ENCODE measurements around the gene COPE.
A peak's percentile ranks its signal among the peaks of the same experiment; 100 is the strongest.

COPE gene

GRCh38 chr19:18859676-18860301 is 59.4 kb downstream of the COPE start:
- H3K4me3 Mint-ChIP-seq = no peak overlapping the region
- ATAC-seq (replicated peaks) (no peak), DNase-seq (no peak)
- peaks cover 7 to 9% of the 10 kb centered on the region in 2 donors for H3K4me1 Mint-ChIP-seq (ENCODE audit: low read depth in 2 of 2)
- no peaks in the 10 kb centered on the region for H3K27me3 Mint-ChIP-seq
- H3K9me3 Mint-ChIP-seq = no peaks in the 10 kb centered on the region
- H3K27ac Mint-ChIP-seq = no peak overlapping the region
- peaks cover 94% of the 10 kb centered on the region for H3K36me3 Mint-ChIP-seq (ENCODE audit: insufficient read depth)

GRCh38 chr19:18858906-18859646 is 60.1 kb downstream of the COPE start:
- no peak overlapping the region for H3K4me3 Mint-ChIP-seq
- no peak overlapping the region for H3K27ac Mint-ChIP-seq
- no peak for ATAC-seq (replicated peaks)
- H3K36me3 Mint-ChIP-seq (ENCODE audit: insufficient read depth) = peaks cover 92% of the 10 kb centered on the region
- no peaks in the 10 kb centered on the region for H3K9me3 Mint-ChIP-seq
- DNase-seq = no peak
- no peaks in the 10 kb centered on the region for H3K27me3 Mint-ChIP-seq
- peaks cover 7 to 9% of the 10 kb centered on the region in 2 donors for H3K4me1 Mint-ChIP-seq (ENCODE audit: low read depth in 2 of 2)

- ATAC-seq (replicated peaks) (no peak), DNase-seq (no peak)
- Mint-ChIP-seq H3K4me1 (ENCODE audit: low read depth in 2 of 2) (peaks cover 7 to 9% of the 10 kb centered on the region in 2 donors), H3K27ac (no peak overlapping the region), H3K27me3 (no peaks in the 10 kb centered on the region), H3K4me3 (no peak overlapping the region), H3K9me3 (no peaks in the 10 kb centered on the region), H3K36me3 (ENCODE audit: insufficient read depth) (peaks cover 91% of the 10 kb centered on the region)
These were observed 62.0 kb downstream of the COPE start for GRCh38 chr19:18857223-18857622.

- H3K27ac Mint-ChIP-seq = peak overlapping the region in 1 of 2 donors; percentile 51
- no peaks in the 10 kb centered on the region for H3K27me3 Mint-ChIP-seq
- DNase-seq (no peak), ATAC-seq (replicated peaks) (no peak)
- peaks cover 7 to 9% of the 10 kb centered on the region in 2 donors for H3K4me1 Mint-ChIP-seq (ENCODE audit: low read depth in 2 of 2)
- no peak overlapping the region for H3K4me3 Mint-ChIP-seq
- H3K36me3 Mint-ChIP-seq (ENCODE audit: insufficient read depth) = peaks cover 91% of the 10 kb centered on the region
- H3K9me3 Mint-ChIP-seq = no peaks in the 10 kb centered on the region
These were observed 62.6 kb downstream of the COPE start for GRCh38 chr19:18856385-18857126.

GRCh38 chr19:18855647-18856384 is 63.4 kb downstream of the COPE start:
- ATAC-seq (replicated peaks) (no peak), DNase-seq (no peak)
- peaks cover 91% of the 10 kb centered on the region for H3K36me3 Mint-ChIP-seq (ENCODE audit: insufficient read depth)
- H3K9me3 Mint-ChIP-seq = no peaks in the 10 kb centered on the region
- H3K27me3 Mint-ChIP-seq = no peaks in the 10 kb centered on the region
- peaks cover 1 to 4% of the 10 kb centered on the region in 2 donors for H3K4me1 Mint-ChIP-seq (ENCODE audit: low read depth in 2 of 2)
- peak overlapping the region in 1 of 2 donors; percentile 51 for H3K27ac Mint-ChIP-seq
- peak overlapping the region in 1 of 2 donors; percentile 33 for H3K4me3 Mint-ChIP-seq

- no peaks in the 10 kb centered on the region for H3K9me3 Mint-ChIP-seq
- no peak for ATAC-seq (replicated peaks)
- H3K4me3 Mint-ChIP-seq = peak overlapping the region in 1 of 2 donors; percentile 33
- no peak for DNase-seq
- H3K4me1 Mint-ChIP-seq (ENCODE audit: low read depth in 2 of 2) = peaks cover 3 to 7% of the 10 kb centered on the region in 2 donors
- H3K27ac Mint-ChIP-seq = peak overlapping the region in 1 of 2 donors; percentile 15
- H3K36me3 Mint-ChIP-seq (ENCODE audit: insufficient read depth) = peaks cover 91% of the 10 kb centered on the region
- no peaks in the 10 kb centered on the region for H3K27me3 Mint-ChIP-seq
These were observed 64.2 kb downstream of the COPE start for GRCh38 chr19:18854982-18855381.

- no peaks in the 10 kb centered on the region for H3K27me3 Mint-ChIP-seq
- ATAC-seq (replicated peaks) (no peak), DNase-seq (no peak)
- peak overlapping the region in 1 of 2 donors; percentile 57 for H3K27ac Mint-ChIP-seq
- H3K36me3 Mint-ChIP-seq (ENCODE audit: insufficient read depth) = peaks cover 87% of the 10 kb centered on the region
- no peak overlapping the region for H3K4me3 Mint-ChIP-seq
- H3K9me3 Mint-ChIP-seq = no peaks in the 10 kb centered on the region
- peaks cover 14 to 16% of the 10 kb centered on the region in 2 donors for H3K4me1 Mint-ChIP-seq (ENCODE audit: low read depth in 2 of 2)
These were observed 65.3 kb downstream of the COPE start for GRCh38 chr19:18853755-18854427.

- ATAC-seq (replicated peaks) (no peak), DNase-seq (no peak)
- Mint-ChIP-seq H3K36me3 (ENCODE audit: insufficient read depth) (peaks cover 86% of the 10 kb centered on the region), H3K4me1 (ENCODE audit: low read depth in 2 of 2) (peaks cover 16 to 20% of the 10 kb centered on the region in 2 donors), H3K4me3 (no peak overlapping the region), H3K27me3 (no peaks in the 10 kb centered on the region), H3K9me3 (no peaks in the 10 kb centered on the region), H3K27ac (peak overlapping the region in 1 of 2 donors; percentile 57)
These were observed 66.5 kb downstream of the COPE start for GRCh38 chr19:18852648-18853047.

- peaks cover 85% of the 10 kb centered on the region for H3K36me3 Mint-ChIP-seq (ENCODE audit: insufficient read depth)
- no peak for ATAC-seq (replicated peaks)
- peak overlapping the region in 1 of 2 donors; percentile 90 for H3K27ac Mint-ChIP-seq
- peaks cover 25 to 28% of the 10 kb centered on the region in 2 donors for H3K4me1 Mint-ChIP-seq (ENCODE audit: low read depth in 2 of 2)
- DNase-seq = no peak
- H3K4me3 Mint-ChIP-seq = no peak overlapping the region
- H3K9me3 Mint-ChIP-seq = no peaks in the 10 kb centered on the region
- H3K27me3 Mint-ChIP-seq = no peaks in the 10 kb centered on the region
These were observed 67.4 kb downstream of the COPE start for GRCh38 chr19:18851673-18852325.

- Mint-ChIP-seq H3K27ac (peak overlapping the region; percentile 77 to 90), H3K4me3 (no peak overlapping the region), H3K4me1 (ENCODE audit: low read depth in 2 of 2) (peaks cover 31 to 37% of the 10 kb centered on the region in 2 donors), H3K27me3 (no peaks in the 10 kb centered on the region), H3K9me3 (no peaks in the 10 kb centered on the region), H3K36me3 (ENCODE audit: insufficient read depth) (peaks cover 86% of the 10 kb centered on the region)
- no peak for DNase-seq
- no peak for ATAC-seq (replicated peaks)
These were observed 68.5 kb downstream of the COPE start for GRCh38 chr19:18850471-18851375.

GRCh38 chr19:18849838-18850400 is 69.3 kb downstream of the COPE start:
- no peaks in the 10 kb centered on the region for H3K27me3 Mint-ChIP-seq
- H3K9me3 Mint-ChIP-seq = no peaks in the 10 kb centered on the region
- ATAC-seq (replicated peaks) = no peak
- peaks cover 78% of the 10 kb centered on the region for H3K36me3 Mint-ChIP-seq (ENCODE audit: insufficient read depth)
- no peak for DNase-seq
- H3K27ac Mint-ChIP-seq = peak overlapping the region; percentile 83 to 90
- H3K4me1 Mint-ChIP-seq (ENCODE audit: low read depth in 2 of 2) = peaks cover 37 to 44% of the 10 kb centered on the region in 2 donors
- H3K4me3 Mint-ChIP-seq = peak overlapping the region; percentile 47 to 76
